ENCODE measurements around the gene FUT7. TPM values are rescaled to one million over a fixed set of nuclear protein-coding genes. Genes with fewer than 3 reads are reported as not detected.

Gene FUT7
- total RNA-seq, 1 experiment from 2014 or later, result not detected

GRCh38 chr9:136980669-136981478 is 51.0 kb downstream of the FUT7 start:
- Histone ChIP-seq H3K18ac (ENCODE audit: insufficient read length, low read depth, low read length) (no peak overlapping the region), H2BK20ac (ENCODE audit: low read depth, low read length, poor library complexity, severe bottlenecking) (no peak overlapping the region), H2BK5ac (ENCODE audit: insufficient read length, low read length) (no peak overlapping the region), H4K20me1 (ENCODE audit: control insufficient read depth, insufficient read depth, insufficient read length) (no peaks in the 10 kb centered on the region), H3K9ac (ENCODE audit: extremely low read depth, insufficient read length, low read length) (no peak overlapping the region), H2AFZ (ENCODE audit: low read length) (no peak overlapping the region), H3K27ac (ENCODE audit: insufficient read length, low read depth, low read length) (no peak overlapping the region), H2AK5ac (ENCODE audit: insufficient read length, low read length) (no peak overlapping the region), H4K5ac (ENCODE audit: insufficient read length, low read depth, low read length) (no peak overlapping the region), H3K14ac (ENCODE audit: insufficient read depth, low read length) (no peak overlapping the region), H3K23ac (ENCODE audit: insufficient read length, low read depth, low read length) (no peak overlapping the region), H3K4me2 (ENCODE audit: insufficient read depth, insufficient read length, low read length) (no peak overlapping the region), H3K79me1 (ENCODE audit: insufficient read depth, low read depth, low read length, poor library complexity, severe bottlenecking) (no peaks in the 10 kb centered on the region), H2BK15ac (ENCODE audit: low read depth, low read length) (no peak overlapping the region), H3K79me2 (ENCODE audit: insufficient read depth, low read length) (no peaks in the 10 kb centered on the region), H3K9me3 (ENCODE audit: control insufficient read depth, low read depth, low read length) (no peaks in the 10 kb centered on the region), H2BK120ac (ENCODE audit: low read depth, low read length, poor library complexity, severe bottlenecking) (no peak overlapping the region), H3K4me1 (ENCODE audit: insufficient read depth, low read length) (no peaks in the 10 kb centered on the region; the same call in 1 of the 2 replicates), H4K8ac (replicated peaks; ENCODE audit: insufficient read length, low read depth, low read length) (no peak overlapping the region), H3T11ph (ENCODE audit: low read length) (no peak overlapping the region), H2BK12ac (ENCODE audit: insufficient read length, low read depth, low read length) (no peak overlapping the region), H3K27me3 (ENCODE audit: insufficient read depth, low read length) (no peaks in the 10 kb centered on the region), H4K91ac (ENCODE audit: insufficient read length, low read depth, low read length) (no peak overlapping the region), H3K56ac (ENCODE audit: insufficient read length, low read depth, low read length) (no peak overlapping the region), H3K23me2 (ENCODE audit: insufficient read length, low read depth, low read length, poor library complexity, severe bottlenecking) (peaks cover 9% of the 10 kb centered on the region), H3K4ac (ENCODE audit: low read depth, low read length) (no peak overlapping the region)
- no CpG with 5 or more reads among the region's 16 CpGs for WGBS (ENCODE audit: extremely low coverage, insufficient read length, low lambda C conversion rate)
- H3K4me3 Mint-ChIP-seq, result 0 out of 5 replicates have a peak overlapping the region, but pooled peaks of 1 of the 2 experiments have one; percentile 10
- peaks cover 7% of the 10 kb centered on the region for H3K27me3 Mint-ChIP-seq (ENCODE audit: low read depth)
- no peak for TF ChIP-seq CTCF (conservative IDR thresholded peaks at IDR 0.05)
- peaks cover 2 to 16% of the 10 kb centered on the region in 2 experiments for H3K4me1 Mint-ChIP-seq
- peaks cover 0 to 3% (median 0%) of the 10 kb centered on the region in 3 experiments; a peak in 1 of 7 replicates for H3K36me3 Mint-ChIP-seq (ENCODE audit: insufficient read depth in 1 of 3, low read depth in 3 of 3)
- no peak overlapping the region for H3K27ac Mint-ChIP-seq
- H3K9me3 Mint-ChIP-seq, result no peaks in the 10 kb centered on the region
- DNase-seq, result no peak

Other genes starting within 250 kb of the FUT7 start
- gene TMEM141, start 240.7 kb downstream of the FUT7 start, total RNA-seq (2021), result 55.2 and 58.9 TPM in 2 replicates
- gene CCDC183, start 235.8 kb downstream of the FUT7 start, total RNA-seq (2021), result 0.59 and 1.1 TPM in 2 replicates
- 108 and 114 TPM in 2 replicates for gene RABL6, start 224.1 kb downstream of the FUT7 start, total RNA-seq (2021)
- 1.8 and 2.3 TPM in 2 replicates for gene AJM1, start 189.6 kb downstream of the FUT7 start, total RNA-seq (2021)
- 161 and 175 TPM in 2 replicates for gene PHPT1, start 182.7 kb downstream of the FUT7 start, total RNA-seq (2021)
- 6.9 and 9.2 TPM in 2 replicates for gene MAMDC4, start 179.7 kb downstream of the FUT7 start, total RNA-seq (2021)
- 318 and 328 TPM in 2 replicates for gene EDF1, start 165.8 kb downstream of the FUT7 start, total RNA-seq (2021)
- gene TRAF2, start 145.6 kb downstream of the FUT7 start, total RNA-seq (2021), result 48.8 and 49.2 TPM in 2 replicates
- gene FBXW5, start 87.3 kb downstream of the FUT7 start, total RNA-seq (2021), result 62.2 and 65.0 TPM in 2 replicates
- gene C8G, start 86.8 kb downstream of the FUT7 start, total RNA-seq (2021), result 0.96 and 1.3 TPM in 2 replicates
- gene LCN12, start 79.8 kb downstream of the FUT7 start, total RNA-seq (2021), result 2.1 and 4.5 TPM in 2 replicates
- gene PTGDS, start 54.6 kb downstream of the FUT7 start, total RNA-seq (2021), result 3.6 and 4.8 TPM in 2 replicates
- gene LCNL1, start 49.1 kb downstream of the FUT7 start, total RNA-seq (2021), result 0.18 and 0.20 TPM in 2 replicates
- 46.8 and 51.2 TPM in 2 replicates for gene PAXX, start 39.7 kb downstream of the FUT7 start, total RNA-seq (2021)
- gene CLIC3, start 35.5 kb downstream of the FUT7 start, total RNA-seq (2021), result 0.29 and 0.31 TPM in 2 replicates
- gene ABCA2, start 3.9 kb downstream of the FUT7 start, total RNA-seq (2021), result 15.2 and 22.4 TPM in 2 replicates
- gene NPDC1, start 14.1 kb upstream of the FUT7 start, total RNA-seq (2021), result 51.8 and 57.6 TPM in 2 replicates
- gene ENTPD2, start 22.0 kb upstream of the FUT7 start, total RNA-seq (2021), result 4.0 and 5.1 TPM in 2 replicates
- 29.8 and 30.0 TPM in 2 replicates for gene SAPCD2, start 38.5 kb upstream of the FUT7 start, total RNA-seq (2021)
- gene UAP1L1, start 45.4 kb upstream of the FUT7 start, total RNA-seq (2021), result 5.6 and 6.6 TPM in 2 replicates
- 32.7 and 34.9 TPM in 2 replicates for gene MAN1B1, start 54.9 kb upstream of the FUT7 start, total RNA-seq (2021)
- gene DPP7, start 82.6 kb upstream of the FUT7 start, total RNA-seq (2021), result 27.3 and 29.4 TPM in 2 replicates
- 2.0 and 2.9 TPM in 2 replicates for gene GRIN1, start 107.1 kb upstream of the FUT7 start, total RNA-seq (2021)
- 0.55 and 0.96 TPM in 2 replicates for gene LRRC26, start 138.0 kb upstream of the FUT7 start, total RNA-seq (2021)
- gene TMEM210, start 140.0 kb upstream of the FUT7 start, total RNA-seq (2021), result not detected in 2 replicates
- 54.8 and 54.9 TPM in 2 replicates for gene ANAPC2, start 156.5 kb upstream of the FUT7 start, total RNA-seq (2021)
- 69.2 and 69.4 TPM in 2 replicates for gene SSNA1, start 156.6 kb upstream of the FUT7 start, total RNA-seq (2021)
- 30.7 and 32.0 TPM in 2 replicates for gene TPRN, start 168.7 kb upstream of the FUT7 start, total RNA-seq (2021)
- gene TMEM203, start 173.6 kb upstream of the FUT7 start, total RNA-seq (2021), result 34.1 and 35.5 TPM in 2 replicates
- gene NDOR1, start 173.6 kb upstream of the FUT7 start, total RNA-seq (2021), result 44.1 and 45.3 TPM in 2 replicates
- 7.7 and 8.1 TPM in 2 replicates for gene RNF208, start 190.2 kb upstream of the FUT7 start, total RNA-seq (2021)
- gene CYSRT1, start 193.1 kb upstream of the FUT7 start, total RNA-seq (2021), result 1.0 and 1.9 TPM in 2 replicates
- gene RNF224, start 195.4 kb upstream of the FUT7 start, total RNA-seq (2021), result 0.15 and 0.20 TPM in 2 replicates
- gene SLC34A3, start 198.8 kb upstream of the FUT7 start, total RNA-seq (2021), result not detected in 2 replicates
- 378 and 386 TPM in 2 replicates for gene TUBB4B, start 209.2 kb upstream of the FUT7 start, total RNA-seq (2021)
- gene STPG3, start 219.2 kb upstream of the FUT7 start, total RNA-seq (2021), result not detected in 2 replicates
- 71.4 and 71.7 TPM in 2 replicates for gene NELFB, start 223.2 kb upstream of the FUT7 start, total RNA-seq (2021)
- gene TOR4A, start 245.6 kb upstream of the FUT7 start, total RNA-seq (2021), result 5.9 and 6.2 TPM in 2 replicates

All from H9 (cell line).